GM19043 (cell line): Measurements from ENCODE around the gene R3HDML.

Experiments used
- ATAC-seq: cut with Tn5 transposase; IDR thresholded peaks from one replicate; pipeline ENCODE4 v1.9.1; 2021; ENCODE audit warnings: low read depth; ENCODE audit not compliant: unreplicated experiment

R3HDML gene

DNA sequence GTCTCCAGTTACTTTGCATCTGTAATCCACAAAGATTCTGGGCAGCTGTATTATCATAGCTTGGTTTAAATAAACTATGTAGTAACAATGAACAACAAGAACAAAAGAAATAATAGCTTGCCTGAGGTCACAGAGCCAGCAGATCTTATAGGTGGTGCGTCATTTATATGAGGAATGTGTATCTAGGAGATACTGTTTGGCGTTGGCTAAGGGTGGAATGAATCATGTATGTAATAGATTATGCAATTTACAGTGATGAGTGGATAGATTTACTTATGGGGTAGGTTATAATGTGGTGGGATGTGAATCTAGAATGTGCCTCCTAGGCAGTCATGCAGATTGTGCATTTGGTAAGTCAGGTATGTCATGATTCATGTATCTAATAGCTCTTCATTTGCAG lies 61.5 kb downstream of the R3HDML start:
- ATAC-seq = no peak

DNA sequence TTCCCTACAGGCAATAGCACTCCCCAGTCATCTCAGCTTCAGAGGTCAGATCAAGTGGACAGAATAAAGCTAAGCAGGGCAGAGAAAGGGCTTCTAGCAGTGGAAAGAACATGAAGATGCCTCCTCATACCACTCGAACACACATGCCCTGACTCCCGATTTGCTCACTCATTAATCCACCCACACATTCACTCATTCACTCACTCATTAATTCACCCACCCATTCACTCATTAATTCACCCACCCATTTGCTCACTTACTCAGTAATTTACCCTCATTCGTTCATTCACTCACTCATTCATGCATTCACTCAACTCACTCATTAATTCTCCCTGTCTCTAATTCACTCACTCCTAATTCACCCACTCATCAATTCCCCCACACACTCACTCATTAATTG lies 62.6 kb downstream of the R3HDML start:
- ATAC-seq = no peak

GRCh38 chr20:44400671-44400969 lies 63.8 kb downstream of the R3HDML start:
- ATAC-seq = no peak
